GM12873 (cell line): ENCODE measurements around the gene GNAL.
A peak's percentile ranks its signal among the peaks of the same experiment; 100 is the strongest.

Source experiments
- TF ChIP-seq, protein P1 (sequence below): IDR thresholded peaks from 2 replicates; pipeline ENCODE4 v1.5.1; 2012; ENCODE audit warnings: low read depth, mild to moderate bottlenecking, moderate library complexity, low read length, control low read depth; ENCODE audit not compliant: insufficient read depth; ENCODE audit errors: missing control alignments

GNAL gene

DNA sequence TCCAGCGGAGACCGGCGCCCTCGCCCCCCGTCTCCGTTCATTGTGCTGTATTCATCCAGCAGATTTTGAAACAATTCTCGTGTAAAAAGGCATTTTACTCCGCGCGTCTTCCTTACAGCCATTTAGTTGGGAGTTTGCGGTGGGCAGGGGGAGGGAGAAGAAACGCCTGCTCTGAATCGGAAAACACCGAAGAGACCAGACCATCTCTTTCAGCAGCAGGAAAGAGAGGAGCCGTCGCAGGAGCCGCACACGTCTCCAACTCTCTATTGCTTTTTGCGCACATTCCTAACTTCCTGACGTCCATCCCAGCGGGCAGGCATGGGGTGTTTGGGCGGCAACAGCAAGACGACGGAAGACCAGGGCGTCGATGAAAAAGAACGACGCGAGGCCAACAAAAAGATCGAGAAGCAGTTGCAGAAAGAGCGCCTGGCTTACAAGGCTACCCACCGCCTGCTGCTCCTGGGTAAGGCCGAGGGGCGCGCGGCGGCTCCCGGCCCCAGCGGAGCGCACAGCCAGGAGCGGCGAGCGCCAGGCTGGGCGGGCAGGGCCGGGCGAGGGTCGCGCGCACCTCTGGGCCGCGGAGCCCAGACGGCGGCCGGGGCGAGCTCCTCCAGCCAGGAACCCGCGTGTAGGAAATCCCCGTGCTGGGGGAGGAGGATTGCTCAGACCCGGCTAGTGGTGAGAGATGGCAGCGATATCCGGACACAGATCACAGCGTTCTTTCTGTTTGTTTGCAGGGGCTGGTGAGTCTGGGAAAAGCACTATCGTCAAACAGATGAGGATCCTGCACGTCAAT, 63.2 kb downstream of the GNAL start:
- TF ChIP-seq, protein P1, sequence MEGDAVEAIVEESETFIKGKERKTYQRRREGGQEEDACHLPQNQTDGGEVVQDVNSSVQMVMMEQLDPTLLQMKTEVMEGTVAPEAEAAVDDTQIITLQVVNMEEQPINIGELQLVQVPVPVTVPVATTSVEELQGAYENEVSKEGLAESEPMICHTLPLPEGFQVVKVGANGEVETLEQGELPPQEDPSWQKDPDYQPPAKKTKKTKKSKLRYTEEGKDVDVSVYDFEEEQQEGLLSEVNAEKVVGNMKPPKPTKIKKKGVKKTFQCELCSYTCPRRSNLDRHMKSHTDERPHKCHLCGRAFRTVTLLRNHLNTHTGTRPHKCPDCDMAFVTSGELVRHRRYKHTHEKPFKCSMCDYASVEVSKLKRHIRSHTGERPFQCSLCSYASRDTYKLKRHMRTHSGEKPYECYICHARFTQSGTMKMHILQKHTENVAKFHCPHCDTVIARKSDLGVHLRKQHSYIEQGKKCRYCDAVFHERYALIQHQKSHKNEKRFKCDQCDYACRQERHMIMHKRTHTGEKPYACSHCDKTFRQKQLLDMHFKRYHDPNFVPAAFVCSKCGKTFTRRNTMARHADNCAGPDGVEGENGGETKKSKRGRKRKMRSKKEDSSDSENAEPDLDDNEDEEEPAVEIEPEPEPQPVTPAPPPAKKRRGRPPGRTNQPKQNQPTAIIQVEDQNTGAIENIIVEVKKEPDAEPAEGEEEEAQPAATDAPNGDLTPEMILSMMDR, result no peak

DNA sequence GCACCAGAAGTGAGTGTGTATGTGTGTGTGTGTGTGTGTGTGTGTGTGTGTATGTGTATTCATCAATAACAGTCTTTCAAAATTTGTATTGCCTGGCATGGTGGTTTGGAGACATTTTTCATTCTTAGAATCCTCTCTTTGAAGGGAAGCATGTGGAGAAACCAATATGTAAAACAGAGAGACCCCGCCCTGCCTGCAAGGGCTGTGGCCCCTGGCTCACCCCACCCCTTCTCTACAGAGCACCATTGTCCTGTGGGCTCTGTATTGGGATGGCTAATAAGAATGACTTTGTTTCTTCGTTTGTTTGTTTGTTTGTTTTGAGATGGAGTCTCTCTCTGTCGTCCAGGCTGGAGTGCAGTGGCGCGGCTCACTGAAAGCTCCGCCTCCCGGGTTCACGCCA, 65.9 kb downstream of the GNAL start:
- TF ChIP-seq, protein P1, result no peak

DNA sequence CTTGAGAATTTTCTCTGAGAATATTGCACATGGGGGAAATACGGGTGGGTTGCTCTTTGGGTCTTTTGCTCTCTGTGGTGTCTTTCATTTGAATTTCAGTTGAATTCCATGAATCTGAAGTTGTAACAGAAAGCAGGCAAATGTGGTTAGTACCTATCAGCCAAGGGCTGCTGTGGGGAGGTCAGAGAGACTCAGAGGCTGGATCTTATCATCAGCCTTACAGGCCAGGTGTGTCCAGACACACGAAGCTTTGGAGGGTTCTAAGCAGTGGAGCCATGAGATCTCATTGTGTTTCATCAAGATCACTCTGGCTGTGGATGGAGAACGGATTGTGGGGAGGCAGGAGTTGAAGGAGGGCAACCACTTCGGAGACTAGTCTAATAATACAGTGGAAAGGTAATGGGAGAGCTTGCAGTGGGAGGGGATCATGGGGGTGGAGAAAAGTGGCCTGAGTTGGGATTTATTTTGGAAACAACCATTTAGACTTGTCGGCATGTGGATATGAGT, 68.1 kb downstream of the GNAL start:
- TF ChIP-seq, protein P1, result no peak

DNA sequence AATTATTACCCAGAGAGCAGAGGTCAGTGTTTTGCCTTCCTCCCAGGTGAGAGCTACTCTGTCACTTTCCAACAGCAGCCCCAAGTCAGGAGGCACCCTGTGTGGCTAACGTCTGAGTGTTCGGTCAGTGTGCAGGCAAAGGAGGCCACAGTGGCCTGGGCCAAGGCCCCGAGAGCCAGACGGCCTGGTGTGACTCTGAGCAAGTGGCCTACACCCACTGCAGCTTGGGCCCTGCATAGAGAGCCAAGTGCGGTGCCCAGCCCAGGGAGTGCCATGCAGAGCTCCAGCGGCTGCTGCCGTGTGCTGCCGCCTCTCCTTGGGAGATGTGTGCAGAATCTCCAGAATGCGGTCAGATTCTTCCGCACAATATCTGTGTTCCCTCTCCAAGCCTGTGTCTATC, 70.4 kb downstream of the GNAL start:
- TF ChIP-seq, protein P1, result no peak

DNA sequence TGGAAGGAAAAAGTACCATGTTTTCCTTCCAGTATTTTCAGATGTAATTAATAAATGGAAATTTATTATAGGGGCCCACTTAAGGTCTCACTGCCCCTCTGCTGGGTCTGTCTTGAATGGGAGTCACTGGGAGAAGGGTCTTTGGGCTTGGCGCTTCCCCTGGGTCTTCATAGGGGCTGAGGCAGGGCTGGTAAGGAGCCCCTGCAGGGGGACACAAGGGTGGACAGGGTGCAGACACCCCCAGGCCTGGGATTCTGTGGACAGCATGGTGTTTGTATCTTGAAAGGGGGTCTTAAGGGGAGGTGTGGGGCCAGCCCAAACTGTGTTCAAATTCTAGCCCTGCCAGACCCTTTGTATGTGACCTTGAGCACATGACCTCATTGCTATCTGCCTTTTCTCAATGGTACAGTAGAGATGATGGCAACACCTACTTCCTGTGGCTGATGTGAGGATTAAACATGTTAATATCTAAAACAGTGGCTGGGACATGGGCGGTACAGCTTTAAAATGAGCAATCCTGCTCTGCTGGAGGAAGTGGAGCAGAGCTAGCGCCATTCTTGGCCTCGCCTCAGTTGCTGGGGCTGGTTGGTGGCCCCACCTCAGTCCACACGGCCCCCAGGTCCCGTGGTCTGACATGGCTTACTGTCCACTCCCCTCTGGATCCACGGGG, 71.6 kb downstream of the GNAL start:
- TF ChIP-seq, protein P1, result no peak

DNA sequence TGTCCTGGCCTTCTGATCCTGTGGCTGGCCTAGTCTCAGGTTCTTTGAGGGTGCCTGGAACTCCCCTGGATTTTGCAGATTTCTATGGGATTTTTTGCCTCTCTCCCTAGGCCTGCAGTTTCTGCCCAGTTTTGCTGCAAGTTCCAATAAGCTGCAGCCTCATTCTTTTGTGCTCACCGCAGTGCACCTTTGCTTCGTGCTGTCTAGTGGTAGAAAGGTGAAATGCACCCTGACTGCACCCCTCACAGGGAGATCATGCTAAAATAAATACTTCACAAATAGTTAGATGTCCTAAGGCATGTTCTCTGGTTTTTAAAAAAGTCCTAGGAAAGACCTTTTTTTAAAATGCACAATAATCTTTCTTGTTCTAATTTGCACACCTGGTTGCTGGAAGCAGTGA, 72.5 kb downstream of the GNAL start:
- TF ChIP-seq, protein P1, result peak; percentile 47

DNA sequence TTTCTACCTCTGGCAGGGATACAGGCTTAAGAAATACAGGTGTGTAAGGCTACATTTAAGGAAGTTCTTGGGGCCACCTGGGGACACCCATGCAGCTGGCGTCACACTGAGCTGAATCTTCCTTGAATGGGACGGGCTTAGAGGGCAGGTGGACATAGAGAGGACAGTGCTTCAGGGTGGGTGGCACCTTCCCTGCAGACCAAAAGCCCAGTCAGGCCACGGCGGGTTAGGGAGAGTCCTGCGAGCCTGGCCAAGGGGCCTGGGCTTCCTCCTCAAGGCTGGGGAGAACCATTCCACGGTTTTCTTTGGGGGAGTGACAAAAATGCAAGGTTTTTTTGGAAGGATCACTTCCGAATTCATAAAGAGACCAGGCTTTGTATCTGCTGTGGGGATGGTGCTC, 73.4 kb downstream of the GNAL start:
- TF ChIP-seq, protein P1, result no peak
